Hindlimb muscle (tissue), 1 donor: ENCODE measurements around the gene PRR36. TPM values are rescaled to one million over a fixed set of nuclear protein-coding genes. Genes with fewer than 3 reads are reported as not detected.

Experiments used
- polyA plus RNA-seq: library from polyadenylated mRNA; unstranded; fragments of 120-200 nt; gene quantifications from one replicate; pipeline ENCODE4 v1.2.1, GENCODE V29; 2013; ENCODE audit not compliant: insufficient read length

Gene PRR36
- polyA plus RNA-seq, 1 donor, result 0.48 TPM

Other genes starting within 250 kb of the PRR36 start
- 33.1 TPM for gene XAB2, start 244.8 kb downstream of the PRR36 start, polyA plus RNA-seq
- gene PET100, start 244.6 kb downstream of the PRR36 start, polyA plus RNA-seq, result 52.4 TPM
- gene PCP2, start 240.7 kb downstream of the PRR36 start, polyA plus RNA-seq, result not detected
- 6.7 TPM for gene STXBP2, start 237.3 kb downstream of the PRR36 start, polyA plus RNA-seq
- gene RETN, start 205.3 kb downstream of the PRR36 start, polyA plus RNA-seq, result 1.3 TPM
- gene MCEMP1, start 197.3 kb downstream of the PRR36 start, polyA plus RNA-seq, result 0.25 TPM
- 42.8 TPM for gene TRAPPC5, start 193.6 kb downstream of the PRR36 start, polyA plus RNA-seq
- gene FCER2, start 172.3 kb downstream of the PRR36 start, polyA plus RNA-seq, result 0.65 TPM
- gene CLEC4G, start 142.3 kb downstream of the PRR36 start, polyA plus RNA-seq, result not detected
- 2.4 TPM for gene CD209, start 126.9 kb downstream of the PRR36 start, polyA plus RNA-seq
- gene CLEC4M, start 111.1 kb downstream of the PRR36 start, polyA plus RNA-seq, result not detected
- 17.6 TPM for gene EVI5L, start 44.2 kb downstream of the PRR36 start, polyA plus RNA-seq
- gene LRRC8E, start 14.1 kb upstream of the PRR36 start, polyA plus RNA-seq, result not detected
- gene MAP2K7, start 29.5 kb upstream of the PRR36 start, polyA plus RNA-seq, result 27.2 TPM
- gene TGFBR3L, start 40.4 kb upstream of the PRR36 start, polyA plus RNA-seq, result 0.67 TPM
- 22.8 TPM for gene SNAPC2, start 45.9 kb upstream of the PRR36 start, polyA plus RNA-seq
- gene CTXN1, start 51.7 kb upstream of the PRR36 start, polyA plus RNA-seq, result 2.6 TPM
- 54.9 TPM for gene TIMM44, start 69.3 kb upstream of the PRR36 start, polyA plus RNA-seq
- 58.2 TPM for gene ELAVL1, start 131.3 kb upstream of the PRR36 start, polyA plus RNA-seq
- gene CCL25, start 178.4 kb upstream of the PRR36 start, polyA plus RNA-seq, result not detected